Endodermal cell (in vitro differentiated cells): Measurements from ENCODE around the gene ATAD3A. TPM values are rescaled to one million over a fixed set of nuclear protein-coding genes. Genes with fewer than 3 reads are reported as not detected.
"Not testable (repeated sequence)": the region's sequence is repeated elsewhere in the genome, so short reads cannot be mapped to it uniquely, and the experiment has no call there.

ENCODE experiments used
- DNase-seq: peaks from one replicate; pipeline ENCODE4 v3.0.0-alpha.2; 2017
- H3K27ac ChIP-seq: 2 replicates; pipeline ENCODE4 v1.5.1; 2013; ENCODE audit warnings: mild to moderate bottlenecking, low read depth, low read length, moderate library complexity
- H3K27me3 ChIP-seq: 2 replicates; pipeline ENCODE4 v1.6.1; 2013; ENCODE audit warnings: mild to moderate bottlenecking, low read length, moderate library complexity; ENCODE audit not compliant: insufficient read depth, control insufficient read depth, poor library complexity, severe bottlenecking
- H3K36me3 ChIP-seq: 2 replicates; pipeline ENCODE4 v1.7.0; 2013; ENCODE audit warnings: mild to moderate bottlenecking, low read length, moderate library complexity; ENCODE audit not compliant: control insufficient read depth, insufficient read depth
- H3K4me1 ChIP-seq: one replicate; pipeline ENCODE4 v1.7.0; 2013; ENCODE audit warnings: low read length; ENCODE audit not compliant: control insufficient read depth, insufficient read depth
- H3K4me3 ChIP-seq: 2 replicates; pipeline ENCODE4 v1.5.1; 2013; ENCODE audit warnings: mild to moderate bottlenecking, low read length, moderate library complexity
- H3K9ac ChIP-seq: 2 replicates; pipeline ENCODE4 v1.6.1; 2013; ENCODE audit warnings: mild to moderate bottlenecking, low read length, moderate library complexity; ENCODE audit not compliant: poor library complexity, severe bottlenecking; ENCODE audit errors: extremely low read depth
- H3K9me3 ChIP-seq: 2 replicates; pipeline ENCODE4 v1.6.1; 2013; ENCODE audit warnings: mild to moderate bottlenecking, low read length, moderate library complexity; ENCODE audit not compliant: control insufficient read depth
- H3K27ac Mint-ChIP-seq: 2 replicates; pipeline ENCODE4 v1.8.0; 2020; ENCODE audit warnings: mixed read lengths
- H3K27me3 Mint-ChIP-seq: 2 replicates; pipeline ENCODE4 v1.8.0; 2021; ENCODE audit warnings: mild to moderate bottlenecking, mixed read lengths; ENCODE audit not compliant: insufficient read depth
- H3K36me3 Mint-ChIP-seq: 2 replicates; pipeline ENCODE4 v1.8.0; 2020; ENCODE audit warnings: low read depth, mixed read lengths
- H3K4me1 Mint-ChIP-seq: 2 replicates; pipeline ENCODE4 v1.8.0; 2020; ENCODE audit warnings: mixed read lengths
- H3K4me3 Mint-ChIP-seq: 2 replicates; pipeline ENCODE4 v1.8.0; 2020; ENCODE audit warnings: mild to moderate bottlenecking, moderate library complexity, mixed read lengths
- H3K9me3 Mint-ChIP-seq: 2 replicates; pipeline ENCODE4 v1.8.0; 2020; ENCODE audit warnings: mild to moderate bottlenecking, mixed read lengths
- WGBS, 2 experiments: methylation state at CpG; one replicate each; pipeline versions ENCODE4 v1.1.5 to v1.1.7; 2013; ENCODE audit warnings: missing lambda C conversion rate in 2 of 2, mixed read lengths in 1 of 2; ENCODE audit not compliant: insufficient coverage in 1 of 2, insufficient read length in 1 of 2; 5-methylcytosine and 5-hydroxymethylcytosine counted together
- total RNA-seq, 2 donors: library from RNA; stranded (reverse); fragmentation: NEBNext Ultra II Directional in 1 of 2; extraction: Animal tissue kit (Norgen Biotek cat#: 25700) in 1 of 2; gene quantifications; 2 replicates in 1 of 2; 3 replicates in 1 of 2; pipeline ENCODE4 v1.2.1, GENCODE V29; 2021
- TF ChIP-seq, protein P1 (sequence below): fragments of 200-600 bp; sonication (generic); conservative IDR thresholded peaks from 2 replicates; pipeline ENCODE4 v1.5.0; 2021; ENCODE audit warnings: antibody characterized with exemption, mild to moderate bottlenecking

Gene ATAD3A
- total RNA-seq, 2 donors from 2014 or later: 42.8 to 47.6 TPM

- Mint-ChIP-seq H3K4me1 (no peaks in the 10 kb centered on the region), H3K9me3 (no peaks in the 10 kb centered on the region), H3K27me3 (no peaks in the 10 kb centered on the region), H3K36me3 (peaks cover 31% of the 10 kb centered on the region), H3K27ac (no peak overlapping the region), H3K4me3 (no peak overlapping the region)
- WGBS, 2 experiments: 97 to 98% methylated on average over 14 of the region's 14 CpGs
- DNase-seq: no peak
- Histone ChIP-seq H3K36me3 (peaks cover 32% of the 10 kb centered on the region), H3K4me3 (no peak overlapping the region), H3K27ac (no peak overlapping the region), H3K9me3 (no peaks in the 10 kb centered on the region), H3K27me3 (no peaks in the 10 kb centered on the region), H3K9ac (no peak overlapping the region), H3K4me1 (no peaks in the 10 kb centered on the region)
- TF ChIP-seq, protein P1, sequence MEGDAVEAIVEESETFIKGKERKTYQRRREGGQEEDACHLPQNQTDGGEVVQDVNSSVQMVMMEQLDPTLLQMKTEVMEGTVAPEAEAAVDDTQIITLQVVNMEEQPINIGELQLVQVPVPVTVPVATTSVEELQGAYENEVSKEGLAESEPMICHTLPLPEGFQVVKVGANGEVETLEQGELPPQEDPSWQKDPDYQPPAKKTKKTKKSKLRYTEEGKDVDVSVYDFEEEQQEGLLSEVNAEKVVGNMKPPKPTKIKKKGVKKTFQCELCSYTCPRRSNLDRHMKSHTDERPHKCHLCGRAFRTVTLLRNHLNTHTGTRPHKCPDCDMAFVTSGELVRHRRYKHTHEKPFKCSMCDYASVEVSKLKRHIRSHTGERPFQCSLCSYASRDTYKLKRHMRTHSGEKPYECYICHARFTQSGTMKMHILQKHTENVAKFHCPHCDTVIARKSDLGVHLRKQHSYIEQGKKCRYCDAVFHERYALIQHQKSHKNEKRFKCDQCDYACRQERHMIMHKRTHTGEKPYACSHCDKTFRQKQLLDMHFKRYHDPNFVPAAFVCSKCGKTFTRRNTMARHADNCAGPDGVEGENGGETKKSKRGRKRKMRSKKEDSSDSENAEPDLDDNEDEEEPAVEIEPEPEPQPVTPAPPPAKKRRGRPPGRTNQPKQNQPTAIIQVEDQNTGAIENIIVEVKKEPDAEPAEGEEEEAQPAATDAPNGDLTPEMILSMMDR: no peak
These were observed 29.1 kb upstream of the ATAD3A start for GRCh38 chr1:1482856-1483255.

GRCh38 chr1:1483714-1484113, 28.2 kb upstream of the ATAD3A start:
- H3K9ac ChIP-seq: no peak overlapping the region
- H3K36me3 ChIP-seq: peaks cover 36% of the 10 kb centered on the region
- H3K9me3 Mint-ChIP-seq: no peaks in the 10 kb centered on the region
- no peaks in the 10 kb centered on the region for H3K27me3 Mint-ChIP-seq
- H3K27ac Mint-ChIP-seq: no peak overlapping the region
- H3K4me1 ChIP-seq: no peaks in the 10 kb centered on the region
- no peak overlapping the region for H3K4me3 ChIP-seq
- 97 to 98% methylated on average over 9 to 16 of the region's 16 CpGs for WGBS, 2 experiments
- no peaks in the 10 kb centered on the region for H3K4me1 Mint-ChIP-seq
- H3K27ac ChIP-seq: no peak overlapping the region
- no peaks in the 10 kb centered on the region for H3K27me3 ChIP-seq
- no peak overlapping the region for H3K4me3 Mint-ChIP-seq
- H3K9me3 ChIP-seq: no peaks in the 10 kb centered on the region
- peaks cover 36% of the 10 kb centered on the region for H3K36me3 Mint-ChIP-seq
- TF ChIP-seq, protein P1: no peak
- no peak for DNase-seq

GRCh38 chr1:1484976-1485750, 26.8 kb upstream of the ATAD3A start:
- H3K4me3 ChIP-seq, H3K27me3 ChIP-seq, H3K27ac Mint-ChIP-seq, H3K9ac ChIP-seq, H3K4me1 ChIP-seq, H3K9me3 ChIP-seq, DNase-seq, H3K27ac ChIP-seq, H3K27me3 Mint-ChIP-seq, H3K4me1 Mint-ChIP-seq, H3K9me3 Mint-ChIP-seq, H3K4me3 Mint-ChIP-seq: not testable (repeated sequence)
- WGBS, 2 experiments: 96 to 98% methylated on average over 22 to 37 of the region's 46 CpGs
- peaks cover 38% of the 10 kb centered on the region for H3K36me3 Mint-ChIP-seq
- H3K36me3 ChIP-seq: peaks cover 41% of the 10 kb centered on the region

DNA sequence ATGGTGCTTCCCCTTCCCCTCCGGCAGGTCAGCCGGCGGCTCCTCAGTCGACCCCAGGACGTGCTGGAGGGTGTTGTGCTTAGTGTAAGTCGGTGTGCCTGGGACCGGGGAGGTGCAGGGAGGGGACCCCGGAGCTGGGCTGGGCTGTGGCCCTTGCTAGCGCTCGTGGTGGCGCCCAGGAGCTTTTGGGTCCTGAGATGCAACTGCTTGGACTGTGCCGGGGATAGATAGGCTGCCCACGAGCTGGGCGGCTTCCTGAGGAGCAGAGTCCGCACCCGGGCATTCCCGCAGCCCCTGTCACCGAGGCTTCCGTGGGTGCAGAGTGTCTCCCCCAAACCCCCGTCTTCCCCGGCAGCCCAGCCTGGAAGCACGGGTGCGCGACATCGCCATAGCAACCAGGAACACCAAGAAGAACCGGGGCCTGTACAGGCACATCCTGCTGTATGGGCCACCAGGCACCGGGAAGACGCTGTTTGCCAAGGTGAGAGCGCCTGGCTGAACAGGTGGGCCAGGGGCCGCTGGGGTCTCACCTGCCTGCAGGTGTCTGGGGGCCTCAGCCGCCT, 26.1 kb upstream of the ATAD3A start:
- not testable (repeated sequence) for H3K27me3 Mint-ChIP-seq

More for the DNA sequence above, 26.1 kb upstream of the ATAD3A start:
- not testable (repeated sequence) for H3K27ac Mint-ChIP-seq, H3K4me3 ChIP-seq, H3K4me1 ChIP-seq, H3K9me3 ChIP-seq, DNase-seq, H3K27me3 ChIP-seq, H3K9ac ChIP-seq, H3K4me1 Mint-ChIP-seq, H3K27ac ChIP-seq, H3K4me3 Mint-ChIP-seq, H3K9me3 Mint-ChIP-seq
- 96 to 98% methylated on average over 18 to 26 of the region's 31 CpGs for WGBS, 2 experiments
- H3K36me3 Mint-ChIP-seq: peaks cover 42% of the 10 kb centered on the region
- peaks cover 47% of the 10 kb centered on the region for H3K36me3 ChIP-seq
